Brain microvascular endothelial cell (primary cell): ENCODE data around the gene RGS19.

Source experiments
- DNase-seq: peaks from one replicate; pipeline ENCODE4 v3.0.0-alpha.2; 2020
- H3K27ac ChIP-seq: fragments of 250-450 bp; sonication (Bioruptor Pico); 2 replicates; pipeline ENCODE4 v1.5.1; 2020; ENCODE audit warnings: mild to moderate bottlenecking, moderate library complexity
- H3K27me3 ChIP-seq: fragments of 250-450 bp; sonication (Bioruptor Pico); replicated peaks from 2 replicates; pipeline ENCODE4 v1.5.1; 2020; ENCODE audit warnings: mild to moderate bottlenecking
- H3K36me3 ChIP-seq: fragments of 250-450 bp; sonication (Bioruptor Pico); replicated peaks from 2 replicates; pipeline ENCODE4 v1.5.1; 2020; ENCODE audit warnings: mild to moderate bottlenecking
- H3K4me3 ChIP-seq: 2 replicates; pipeline ENCODE4 v1.5.1; 2011; ENCODE audit warnings: low read depth, mild to moderate bottlenecking, control low read depth, low read length, moderate library complexity
- CTCF ChIP-seq: IDR thresholded peaks from 2 replicates; pipeline ENCODE4 v1.5.1; 2011; ENCODE audit warnings: low read depth, mild to moderate bottlenecking, moderate library complexity, low read length, control low read depth, inconsistent platforms; ENCODE audit errors: missing control alignments
- in situ Hi-C: cut with HindIII; loops from 2 replicates; pipeline ENCODE4 v1.10.0; 2017; ENCODE audit warnings: low sequenced_read_pairs, low pct_ligation_motif_present

Gene RGS19

DNA sequence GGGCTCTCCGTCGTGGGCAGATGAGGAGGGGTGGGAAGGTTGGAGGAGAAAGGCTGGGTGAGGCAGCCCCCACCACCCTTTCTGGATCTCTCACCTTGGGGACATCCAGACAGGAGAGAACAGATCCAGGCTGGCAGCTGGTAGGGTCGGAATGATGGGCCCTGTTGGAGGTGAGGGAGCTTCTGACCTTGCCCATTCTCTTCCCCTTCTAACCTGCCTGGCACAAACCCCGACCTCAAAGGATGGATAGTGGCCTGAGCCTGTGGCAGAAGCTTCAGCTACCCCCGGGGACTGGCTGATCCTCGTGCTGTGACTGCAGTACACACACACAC is 34.1 kb upstream of the RGS19 start:
- H3K27me3 ChIP-seq = no peaks in the 10 kb centered on the region
- no peak overlapping the region for H3K27ac ChIP-seq
- H3K36me3 ChIP-seq = no peaks in the 10 kb centered on the region
- no peak overlapping the region for H3K4me3 ChIP-seq
- no peak for TF ChIP-seq CTCF
- no peak for DNase-seq
- in situ Hi-C loops = no loop called here

DNA sequence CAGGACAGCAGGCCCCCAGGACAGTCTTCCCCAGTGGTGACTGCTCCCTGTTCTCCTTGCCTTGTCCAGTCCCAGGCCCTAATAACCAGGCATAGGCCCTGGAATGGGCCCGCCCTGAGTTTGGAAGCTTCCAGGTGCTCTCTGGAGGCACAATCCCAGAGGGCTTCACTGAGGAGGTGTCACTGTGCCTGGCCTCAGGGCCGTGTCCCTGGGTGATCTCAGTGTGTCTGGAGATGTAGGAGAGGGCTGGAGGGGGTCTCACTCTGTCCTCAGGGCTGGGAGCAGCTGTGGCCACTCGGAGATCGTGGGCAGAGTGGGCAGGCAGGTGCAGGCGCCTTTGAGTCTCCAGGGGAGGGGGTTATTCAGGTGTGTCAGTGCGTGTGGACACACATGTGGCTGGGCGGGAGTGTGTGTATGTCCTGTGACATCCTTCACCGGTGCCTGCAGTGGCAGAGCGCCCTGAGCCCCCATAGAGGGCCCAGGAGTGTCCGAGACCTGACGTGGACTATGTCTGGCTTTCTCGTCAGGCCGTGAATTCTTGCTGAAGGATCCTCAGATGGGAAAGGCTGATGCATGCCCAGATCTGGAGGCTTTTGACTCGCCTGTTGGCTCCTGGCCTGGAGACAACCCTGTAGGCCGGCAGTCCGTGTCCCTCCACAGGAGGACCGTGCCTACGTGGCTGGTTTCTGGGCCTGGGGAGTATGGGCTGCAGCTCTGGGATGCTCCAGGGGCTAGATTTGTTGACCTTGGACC is 33.5 kb upstream of the RGS19 start:
- H3K4me3 ChIP-seq = no peak overlapping the region
- H3K27me3 ChIP-seq = no peaks in the 10 kb centered on the region
- in situ Hi-C loops = no loop called here
- H3K36me3 ChIP-seq = no peaks in the 10 kb centered on the region
- no peak for DNase-seq
- TF ChIP-seq CTCF = no peak
- H3K27ac ChIP-seq = no peak overlapping the region

DNA sequence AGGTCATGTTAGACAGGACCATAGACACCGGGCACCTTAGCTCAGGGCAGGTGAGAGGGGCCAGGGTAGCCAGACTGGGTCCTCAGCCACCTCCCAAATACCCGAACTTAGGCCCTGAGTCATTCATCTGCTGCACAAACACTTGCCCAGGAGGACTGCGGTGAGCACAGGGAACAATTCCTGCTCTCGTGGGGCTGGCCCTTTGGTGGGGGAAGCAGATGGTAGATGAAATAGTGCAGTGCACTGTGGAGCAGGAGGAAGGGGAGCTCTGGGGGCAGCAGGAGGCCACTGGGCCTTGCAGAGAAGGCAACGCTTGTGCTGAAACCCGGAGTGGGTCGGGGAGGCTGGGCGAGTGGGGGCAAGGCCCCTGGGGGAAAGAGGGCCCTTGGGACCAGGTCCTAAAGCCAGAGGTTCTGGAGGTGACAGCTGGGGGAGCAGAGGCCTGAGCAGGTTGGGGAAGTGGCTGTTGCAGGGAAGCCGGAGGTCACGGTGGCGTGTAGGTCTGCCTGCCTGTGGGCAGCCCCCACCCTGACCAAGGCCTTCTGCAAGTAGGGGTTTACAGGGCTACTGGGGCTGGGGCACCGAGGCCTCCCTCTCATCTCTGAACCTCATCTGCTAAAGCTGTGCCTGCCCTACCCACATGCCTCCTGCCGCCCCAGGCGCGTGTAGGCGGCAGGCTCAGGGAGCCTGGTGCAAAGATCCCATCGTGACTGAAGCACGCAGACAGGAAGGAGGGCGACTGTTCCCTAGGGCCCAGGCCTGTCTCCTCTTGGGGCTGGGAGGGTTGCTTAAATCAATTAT is 32.7 kb upstream of the RGS19 start:
- Histone ChIP-seq H3K27me3 (peaks cover 2% of the 10 kb centered on the region), H3K4me3 (no peak overlapping the region), H3K27ac (no peak overlapping the region), H3K36me3 (no peaks in the 10 kb centered on the region)
- TF ChIP-seq CTCF = no peak
- DNase-seq = no peak
- in situ Hi-C loops = no loop called here

DNA sequence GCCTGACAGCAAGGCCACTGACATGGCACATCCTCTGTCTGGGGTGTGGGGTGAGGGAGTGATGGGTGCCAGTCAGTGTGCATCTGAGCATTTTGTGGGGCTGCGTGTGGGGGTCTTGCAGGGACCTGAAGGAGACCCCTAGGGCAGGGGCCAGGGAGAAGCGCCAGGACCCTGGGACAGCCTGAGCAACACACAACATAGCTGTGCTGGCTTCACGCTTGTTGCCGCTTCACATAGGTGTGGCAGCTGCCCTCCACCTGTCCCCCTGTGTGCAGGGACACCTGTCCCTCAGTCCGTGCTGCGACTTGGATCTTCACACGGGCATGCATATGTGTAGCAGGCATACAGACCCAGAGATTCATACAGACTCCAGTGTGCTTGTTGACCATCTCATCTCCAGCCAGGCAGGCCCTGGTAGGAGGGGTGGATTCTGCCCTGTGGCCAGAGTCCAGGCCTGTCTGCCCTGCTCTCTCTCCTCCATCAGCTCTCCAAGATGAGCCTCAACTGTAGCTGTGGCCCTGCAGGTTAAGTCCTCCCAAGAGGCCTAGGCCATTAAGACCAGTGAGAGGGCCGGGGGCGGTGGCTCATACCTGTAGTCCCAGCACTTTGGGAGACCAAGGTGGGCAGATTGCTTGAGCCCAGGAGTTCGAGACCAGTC is 31.2 kb upstream of the RGS19 start:
- H3K27ac ChIP-seq = no peak overlapping the region
- peaks cover 2% of the 10 kb centered on the region for H3K27me3 ChIP-seq
- TF ChIP-seq CTCF = no peak
- no peak for DNase-seq
- no peak overlapping the region for H3K4me3 ChIP-seq
- in situ Hi-C loops = no loop called here
- H3K36me3 ChIP-seq = no peaks in the 10 kb centered on the region

GRCh38 chr20:64109831-64110391 is 30.6 kb upstream of the RGS19 start:
- no peak for TF ChIP-seq CTCF
- no peak for DNase-seq
- Histone ChIP-seq H3K4me3 (no peak overlapping the region), H3K27me3 (peaks cover 2% of the 10 kb centered on the region), H3K27ac (no peak overlapping the region), H3K36me3 (no peaks in the 10 kb centered on the region)
- in situ Hi-C loops = no loop called here
